WTC11 (cell line): ENCODE results near the gene STAB1. TPM values are rescaled to one million over a fixed set of nuclear protein-coding genes. Genes with fewer than 3 reads are reported as not detected.

Experiments used
- ATAC-seq: fragments of 200-7000 bp; cut with Tn5 transposase; 2 replicates; pipeline ENCODE4 v1.10.0; 2021; ENCODE audit warnings: mild to moderate bottlenecking, moderate library complexity
- CTCF ChIA-PET: fragments of 300-600 bp; sonication (Branson Sonifier 250); formaldehyde crosslinking; loops from one replicate; lab custom pipeline; 2021; ENCODE audit warnings: antibody characterized with exemption; lab: Charles Lee
- POLR2A ChIA-PET: fragments of 350-600 bp; sonication (Branson Sonifier 250); formaldehyde crosslinking; loops from one replicate; lab custom pipeline; 2021; ENCODE audit warnings: antibody characterized with exemption; lab: Charles Lee
- DNase-seq: peaks from one replicate; pipeline ENCODE4 v3.0.0; 2021; ENCODE audit warnings: low spot score
- H3K27ac Mint-ChIP-seq: 2 replicates; pipeline ENCODE4 v1.8.0; 2021; ENCODE audit warnings: mixed read lengths
- H3K27me3 Mint-ChIP-seq: 2 replicates; pipeline ENCODE4 v1.8.0; 2021; ENCODE audit warnings: low read depth, mild to moderate bottlenecking, moderate library complexity, mixed read lengths
- H3K36me3 Mint-ChIP-seq: 2 replicates; pipeline ENCODE4 v1.8.0; 2021; ENCODE audit warnings: mixed read lengths
- H3K4me1 Mint-ChIP-seq: 2 replicates; pipeline ENCODE4 v1.8.0; 2022; ENCODE audit warnings: mixed read lengths
- H3K4me3 Mint-ChIP-seq: 2 replicates; pipeline ENCODE4 v1.8.0; 2021; ENCODE audit warnings: mild to moderate bottlenecking, moderate library complexity, mixed read lengths
- H3K9me3 Mint-ChIP-seq: 2 replicates; pipeline ENCODE4 v1.8.0; 2021; ENCODE audit warnings: mixed read lengths
- ATF2 ChIP-seq: sonication (generic); formaldehyde crosslinking; IDR thresholded peaks from 2 replicates; pipeline ENCODE4 v1.8.1; 2022; ENCODE audit warnings: low read depth, missing genetic modification reagents, borderline replicate concordance
- CREM ChIP-seq: sonication (generic); formaldehyde crosslinking; IDR thresholded peaks from 2 replicates; pipeline ENCODE4 v1.8.1; 2022; ENCODE audit warnings: mild to moderate bottlenecking, missing genetic modification reagents, moderate library complexity
- E2F5 ChIP-seq: sonication (generic); formaldehyde crosslinking; IDR thresholded peaks from 2 replicates; pipeline ENCODE4 v1.8.1; 2022; ENCODE audit warnings: mild to moderate bottlenecking, moderate library complexity, missing genetic modification reagents
- ELF4 ChIP-seq: sonication (generic); formaldehyde crosslinking; IDR thresholded peaks from 2 replicates; pipeline ENCODE4 v1.8.1; 2022; ENCODE audit warnings: low read depth, mild to moderate bottlenecking, moderate library complexity, missing genetic modification reagents
- FOXJ3 ChIP-seq: sonication (generic); formaldehyde crosslinking; IDR thresholded peaks from 2 replicates; pipeline ENCODE4 v1.9.0; 2021; ENCODE audit warnings: missing genetic modification reagents, mild to moderate bottlenecking, borderline replicate concordance
- FOXK1 ChIP-seq: sonication (generic); formaldehyde crosslinking; IDR thresholded peaks from 2 replicates; pipeline ENCODE4 v1.8.0; 2022; ENCODE audit warnings: mild to moderate bottlenecking, moderate library complexity, missing genetic modification reagents
- FOXP1 ChIP-seq: sonication (generic); formaldehyde crosslinking; IDR thresholded peaks from 2 replicates; pipeline ENCODE4 v1.8.0; 2022; ENCODE audit warnings: missing genetic modification reagents, mild to moderate bottlenecking, moderate library complexity, borderline replicate concordance
- HMGXB4 ChIP-seq: sonication (generic); formaldehyde crosslinking; IDR thresholded peaks from 2 replicates; pipeline ENCODE4 v1.8.1; 2023; ENCODE audit warnings: mild to moderate bottlenecking, moderate library complexity, missing genetic modification reagents
- JAZF1 ChIP-seq: fragments of 250-450 bp; sonication (Bioruptor Pico); IDR thresholded peaks from 2 replicates; pipeline ENCODE4 v1.9.0; 2021; ENCODE audit warnings: moderate library complexity, mild to moderate bottlenecking, inconsistent platforms
- KAT7 ChIP-seq: sonication (generic); formaldehyde crosslinking; IDR thresholded peaks from 2 replicates; pipeline ENCODE4 v1.8.1; 2023; ENCODE audit warnings: missing genetic modification reagents, mild to moderate bottlenecking, borderline replicate concordance
- MAX ChIP-seq: sonication (generic); formaldehyde crosslinking; IDR thresholded peaks from 2 replicates; pipeline ENCODE4 v1.8.0; 2022; ENCODE audit warnings: mild to moderate bottlenecking, missing genetic modification reagents
- MXD4 ChIP-seq: fragments of 250-450 bp; sonication (Bioruptor Pico); IDR thresholded peaks from 2 replicates; pipeline ENCODE4 v1.8.0; 2021; ENCODE audit warnings: mild to moderate bottlenecking, moderate library complexity, borderline replicate concordance
- NFYB ChIP-seq: sonication (generic); formaldehyde crosslinking; conservative IDR thresholded peaks from 2 replicates; pipeline ENCODE4 v1.8.0; 2022; ENCODE audit warnings: low read depth, missing genetic modification reagents
- NR2C2 ChIP-seq: sonication (generic); formaldehyde crosslinking; IDR thresholded peaks from 2 replicates; pipeline ENCODE4 v1.8.0; 2022; ENCODE audit warnings: mild to moderate bottlenecking, missing genetic modification reagents
- PRRX2 ChIP-seq: fragments of 250-450 bp; sonication (Bioruptor Pico); IDR thresholded peaks from 2 replicates; pipeline ENCODE4 v1.8.0; 2021; ENCODE audit warnings: mild to moderate bottlenecking
- RELA ChIP-seq: sonication (generic); formaldehyde crosslinking; IDR thresholded peaks from 2 replicates; pipeline ENCODE4 v1.8.1; 2022; ENCODE audit warnings: missing genetic modification reagents, mild to moderate bottlenecking, borderline replicate concordance
- SMAD3 ChIP-seq: sonication (generic); formaldehyde crosslinking; IDR thresholded peaks from 2 replicates; pipeline ENCODE4 v1.8.0; 2022; ENCODE audit warnings: missing genetic modification reagents, mild to moderate bottlenecking, borderline replicate concordance
- ZBTB43 ChIP-seq: sonication (generic); formaldehyde crosslinking; IDR thresholded peaks from 2 replicates; pipeline ENCODE4 v1.8.1; 2023; ENCODE audit warnings: mild to moderate bottlenecking, missing genetic modification reagents
- ZNF263 ChIP-seq: sonication (generic); formaldehyde crosslinking; IDR thresholded peaks from 2 replicates; pipeline ENCODE4 v1.8.1; 2022; ENCODE audit warnings: low read depth, mild to moderate bottlenecking, moderate library complexity, missing genetic modification reagents
- ZNF423 ChIP-seq: fragments of 250-450 bp; sonication (Bioruptor Pico); IDR thresholded peaks from 2 replicates; pipeline ENCODE4 v2.1.2; 2022; ENCODE audit warnings: mild to moderate bottlenecking, moderate library complexity
- ZNF512 ChIP-seq: sonication (generic); formaldehyde crosslinking; IDR thresholded peaks from 2 replicates; pipeline ENCODE4 v1.8.1; 2022; ENCODE audit warnings: missing genetic modification reagents, borderline replicate concordance
- ZNF671 ChIP-seq: fragments of 250-450 bp; sonication (Bioruptor Pico); IDR thresholded peaks from 2 replicates; pipeline ENCODE4 v1.8.0; 2021; ENCODE audit warnings: mild to moderate bottlenecking
- total RNA-seq: library from RNA; stranded (reverse); gene quantifications from 3 replicates; pipeline ENCODE4 v1.2.3, GENCODE V29; 2021

STAB1 gene
- total RNA-seq, 1 experiment from 2014 or later = 1.9 TPM

GRCh38 chr3:52537726-52538421 is 42.7 kb downstream of the STAB1 start:
- Mint-ChIP-seq H3K36me3 (peaks cover 19% of the 10 kb centered on the region), H3K27me3 (no peaks in the 10 kb centered on the region), H3K27ac (peak overlapping the region; percentile 43)
- ATAC-seq = no peak
- POLR2A ChIA-PET = no interaction called here
- TF ChIP-seq ZBTB43 (CRISPR knock-in tag) = no peak
- TF ChIP-seq NR2C2 = no peak
- no peak for TF ChIP-seq ZNF263
- no peak for TF ChIP-seq FOXJ3 (CRISPR knock-in tag)
- no peak for TF ChIP-seq ZNF423 (CRISPR knock-in tag)
- TF ChIP-seq KAT7 (CRISPR knock-in tag) = no peak
- TF ChIP-seq MAX (CRISPR knock-in tag) = no peak
- TF ChIP-seq, all 79 proteins: peak for 0
- H3K4me3 Mint-ChIP-seq = peak overlapping the region; percentile 98
- H3K4me1 Mint-ChIP-seq = peaks cover 43% of the 10 kb centered on the region
- no peak for DNase-seq
- no peaks in the 10 kb centered on the region for H3K9me3 Mint-ChIP-seq
- CTCF ChIA-PET = no interaction called here

- H3K36me3 Mint-ChIP-seq = peaks cover 19% of the 10 kb centered on the region
- peaks cover 43% of the 10 kb centered on the region for H3K4me1 Mint-ChIP-seq
- TF ChIP-seq ZNF671 (CRISPR knock-in tag) (no peak), RELA (CRISPR knock-in tag) (no peak), MAX (CRISPR knock-in tag) (no peak), JAZF1 (CRISPR knock-in tag) (no peak), NFYB (CRISPR knock-in tag) (no peak), HMGXB4 (no peak), SMAD3 (CRISPR knock-in tag) (no peak), MXD4 (CRISPR knock-in tag) (no peak), FOXK1 (CRISPR knock-in tag) (no peak), E2F5 (CRISPR knock-in tag) (no peak), ELF4 (CRISPR knock-in tag) (no peak), ATF2 (no peak), FOXP1 (CRISPR knock-in tag) (no peak), CREM (CRISPR knock-in tag) (no peak), PRRX2 (CRISPR knock-in tag) (no peak), ZNF512 (CRISPR knock-in tag) (no peak)
- H3K27me3 Mint-ChIP-seq = no peaks in the 10 kb centered on the region
- ChIA-PET CTCF (no interaction called here), POLR2A (interaction anchor here (0.7 kb wide), 1 partner anchor 475 kb away, joined by 4 read pairs; no protein-coding TSS in a partner anchor)
- H3K9me3 Mint-ChIP-seq = no peaks in the 10 kb centered on the region
- H3K27ac Mint-ChIP-seq = peak overlapping the region; percentile 26; the same call in 1 of the 2 replicates
- no peak for DNase-seq
- H3K4me3 Mint-ChIP-seq = no peak overlapping the region
- ATAC-seq = no peak
Measured at GRCh38 chr3:52539010-52539653, 44.0 kb downstream of the STAB1 start.
